ENCODE data around the gene CDS2.

Gene CDS2

GRCh38 chr20:5080384-5080877 lies 46.4 kb upstream of the CDS2 start:
- no peaks in the 10 kb centered on the region; a peak in 1 of 3 replicates for H3K36me3 ChIP-seq (ENCODE audit: control insufficient read depth in 2 of 2, insufficient read depth in 1 of 2, low read length in 2 of 2)
- TF ChIP-seq ZNF843 (tag by site-specific recombination; IDR thresholded peaks at IDR 0.05) (no peak), RBAK (tag by site-specific recombination; IDR thresholded peaks at IDR 0.05) (no peak), ZNF561 (tag by site-specific recombination; IDR thresholded peaks at IDR 0.05; ENCODE audit: borderline replicate concordance) (no peak), HOXC10 (CRISPR knock-in tag; IDR thresholded peaks at IDR 0.05) (no peak), ZNF248 (tag by site-specific recombination; IDR thresholded peaks at IDR 0.05) (no peak), SP2 (tag by site-specific recombination; IDR thresholded peaks at IDR 0.05) (no peak), ZNF610 (tag by site-specific recombination; IDR thresholded peaks at IDR 0.05; ENCODE audit: borderline replicate concordance) (no peak), ZSCAN18 (tag by site-specific recombination; IDR thresholded peaks at IDR 0.05) (no peak), ZNF112 (tag by site-specific recombination; IDR thresholded peaks at IDR 0.05) (no peak), ZEB2 (tag by site-specific recombination; IDR thresholded peaks at IDR 0.05) (no peak), ZNF394 (tag by site-specific recombination; IDR thresholded peaks at IDR 0.05; ENCODE audit: borderline replicate concordance) (no peak), ZSCAN16 (tag by site-specific recombination; IDR thresholded peaks at IDR 0.05) (no peak), ZNF548 (tag by site-specific recombination; IDR thresholded peaks at IDR 0.05) (no peak), MYNN (tag by site-specific recombination; IDR thresholded peaks at IDR 0.05; ENCODE audit: borderline replicate concordance) (no peak), ZNF121 (tag by site-specific recombination; IDR thresholded peaks at IDR 0.05) (no peak), ZBTB20 (tag by site-specific recombination; IDR thresholded peaks at IDR 0.05) (no peak), ZNF776 (tag by site-specific recombination; IDR thresholded peaks at IDR 0.05; ENCODE audit: borderline replicate concordance) (no peak), GLI2 (tag by site-specific recombination; IDR thresholded peaks at IDR 0.05; ENCODE audit: borderline replicate concordance, low read depth) (no peak)
- TF ChIP-seq, protein P1, sequence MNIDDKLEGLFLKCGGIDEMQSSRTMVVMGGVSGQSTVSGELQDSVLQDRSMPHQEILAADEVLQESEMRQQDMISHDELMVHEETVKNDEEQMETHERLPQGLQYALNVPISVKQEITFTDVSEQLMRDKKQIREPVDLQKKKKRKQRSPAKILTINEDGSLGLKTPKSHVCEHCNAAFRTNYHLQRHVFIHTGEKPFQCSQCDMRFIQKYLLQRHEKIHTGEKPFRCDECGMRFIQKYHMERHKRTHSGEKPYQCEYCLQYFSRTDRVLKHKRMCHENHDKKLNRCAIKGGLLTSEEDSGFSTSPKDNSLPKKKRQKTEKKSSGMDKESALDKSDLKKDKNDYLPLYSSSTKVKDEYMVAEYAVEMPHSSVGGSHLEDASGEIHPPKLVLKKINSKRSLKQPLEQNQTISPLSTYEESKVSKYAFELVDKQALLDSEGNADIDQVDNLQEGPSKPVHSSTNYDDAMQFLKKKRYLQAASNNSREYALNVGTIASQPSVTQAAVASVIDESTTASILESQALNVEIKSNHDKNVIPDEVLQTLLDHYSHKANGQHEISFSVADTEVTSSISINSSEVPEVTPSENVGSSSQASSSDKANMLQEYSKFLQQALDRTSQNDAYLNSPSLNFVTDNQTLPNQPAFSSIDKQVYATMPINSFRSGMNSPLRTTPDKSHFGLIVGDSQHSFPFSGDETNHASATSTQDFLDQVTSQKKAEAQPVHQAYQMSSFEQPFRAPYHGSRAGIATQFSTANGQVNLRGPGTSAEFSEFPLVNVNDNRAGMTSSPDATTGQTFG (tag by site-specific recombination; IDR thresholded peaks at IDR 0.05; ENCODE audit: borderline replicate concordance), result no peak
- peaks cover 5% of the 10 kb centered on the region; the same call in 1 of the 2 replicates for H3K4me1 ChIP-seq (ENCODE audit: control insufficient read depth, insufficient read depth, low read length)
- ChIA-PET CTCF (interaction anchor here (1.3 kb wide), 2 partner anchors 21 to 24 kb away, joined by 4 to 7 read pairs; no protein-coding TSS in a partner anchor), POLR2A (no interaction called here)
- H3K4me3 ChIP-seq (ENCODE audit: low read depth, low read length), result no peak overlapping the region
- no peak overlapping the region for H3K27ac ChIP-seq (ENCODE audit: extremely low read depth, low read depth, low read length)
- H3K9me3 ChIP-seq (ENCODE audit: control insufficient read depth, insufficient read depth, low read depth, low read length), result no peaks in the 10 kb centered on the region

DNA sequence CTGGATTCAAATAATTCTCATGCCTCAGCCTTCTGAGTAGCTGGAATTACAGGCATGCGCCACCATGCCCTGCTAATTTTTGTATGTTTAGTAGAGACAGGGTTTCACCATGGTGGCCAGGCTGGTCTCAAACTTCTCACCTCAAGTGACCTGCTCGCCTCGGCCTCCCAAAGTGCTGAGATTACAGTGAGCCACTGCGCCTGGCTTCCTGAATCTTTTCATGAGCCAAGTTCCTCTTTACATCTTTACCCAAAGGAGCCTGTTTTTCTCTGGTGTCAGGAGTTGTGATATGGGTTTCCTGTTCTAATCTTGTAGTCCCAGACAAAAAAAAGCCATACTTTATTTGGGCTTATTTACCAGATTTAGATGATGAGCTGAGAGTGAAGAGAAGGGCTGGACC lies 41.4 kb upstream of the CDS2 start:
- H3K4me3 ChIP-seq (ENCODE audit: low read depth, low read length), result no peak overlapping the region
- H3K36me3 ChIP-seq (ENCODE audit: control insufficient read depth in 2 of 2, insufficient read depth in 1 of 2, low read length in 2 of 2), result no peaks in the 10 kb centered on the region; a peak in 1 of 3 replicates
- ChIA-PET POLR2A (no interaction called here), CTCF (interaction anchor here (0.7 to 1.4 kb wide), 2 partner anchors 16 to 73 kb away, joined by 5 to 9 read pairs; no protein-coding TSS in a partner anchor)
- no peaks in the 10 kb centered on the region for H3K4me1 ChIP-seq (ENCODE audit: control insufficient read depth, insufficient read depth, low read length)
- H3K27ac ChIP-seq (ENCODE audit: extremely low read depth, low read depth, low read length), result no peak overlapping the region
- no peaks in the 10 kb centered on the region for H3K9me3 ChIP-seq (ENCODE audit: control insufficient read depth, insufficient read depth, low read depth, low read length)
- no peak for TF ChIP-seq ZNF664 (tag by site-specific recombination; IDR thresholded peaks at IDR 0.05)
- TF ChIP-seq ZBTB17 (tag by site-specific recombination; IDR thresholded peaks at IDR 0.05), result no peak
- TF ChIP-seq OSR2 (tag by site-specific recombination; IDR thresholded peaks at IDR 0.05), result no peak
- no peak for TF ChIP-seq ZFP37 (tag by site-specific recombination; IDR thresholded peaks at IDR 0.05)
- TF ChIP-seq ZNF239 (tag by site-specific recombination; IDR thresholded peaks at IDR 0.05), result no peak
- TF ChIP-seq ZNF561 (tag by site-specific recombination; IDR thresholded peaks at IDR 0.05; ENCODE audit: borderline replicate concordance), result no peak
- no peak for TF ChIP-seq ZNF354C (tag by site-specific recombination; IDR thresholded peaks at IDR 0.05; ENCODE audit: borderline replicate concordance, low read depth)
- no peak for TF ChIP-seq ZNF585B (tag by site-specific recombination; IDR thresholded peaks at IDR 0.05)
- TF ChIP-seq, protein P2, sequence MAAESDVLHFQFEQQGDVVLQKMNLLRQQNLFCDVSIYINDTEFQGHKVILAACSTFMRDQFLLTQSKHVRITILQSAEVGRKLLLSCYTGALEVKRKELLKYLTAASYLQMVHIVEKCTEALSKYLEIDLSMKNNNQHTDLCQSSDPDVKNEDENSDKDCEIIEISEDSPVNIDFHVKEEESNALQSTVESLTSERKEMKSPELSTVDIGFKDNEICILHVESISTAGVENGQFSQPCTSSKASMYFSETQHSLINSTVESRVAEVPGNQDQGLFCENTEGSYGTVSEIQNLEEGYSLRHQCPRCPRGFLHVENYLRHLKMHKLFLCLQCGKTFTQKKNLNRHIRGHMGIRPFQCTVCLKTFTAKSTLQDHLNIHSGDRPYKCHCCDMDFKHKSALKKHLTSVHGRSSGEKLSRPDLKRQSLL (tag by site-specific recombination; IDR thresholded peaks at IDR 0.05), result no peak
- TF ChIP-seq, protein P3, sequence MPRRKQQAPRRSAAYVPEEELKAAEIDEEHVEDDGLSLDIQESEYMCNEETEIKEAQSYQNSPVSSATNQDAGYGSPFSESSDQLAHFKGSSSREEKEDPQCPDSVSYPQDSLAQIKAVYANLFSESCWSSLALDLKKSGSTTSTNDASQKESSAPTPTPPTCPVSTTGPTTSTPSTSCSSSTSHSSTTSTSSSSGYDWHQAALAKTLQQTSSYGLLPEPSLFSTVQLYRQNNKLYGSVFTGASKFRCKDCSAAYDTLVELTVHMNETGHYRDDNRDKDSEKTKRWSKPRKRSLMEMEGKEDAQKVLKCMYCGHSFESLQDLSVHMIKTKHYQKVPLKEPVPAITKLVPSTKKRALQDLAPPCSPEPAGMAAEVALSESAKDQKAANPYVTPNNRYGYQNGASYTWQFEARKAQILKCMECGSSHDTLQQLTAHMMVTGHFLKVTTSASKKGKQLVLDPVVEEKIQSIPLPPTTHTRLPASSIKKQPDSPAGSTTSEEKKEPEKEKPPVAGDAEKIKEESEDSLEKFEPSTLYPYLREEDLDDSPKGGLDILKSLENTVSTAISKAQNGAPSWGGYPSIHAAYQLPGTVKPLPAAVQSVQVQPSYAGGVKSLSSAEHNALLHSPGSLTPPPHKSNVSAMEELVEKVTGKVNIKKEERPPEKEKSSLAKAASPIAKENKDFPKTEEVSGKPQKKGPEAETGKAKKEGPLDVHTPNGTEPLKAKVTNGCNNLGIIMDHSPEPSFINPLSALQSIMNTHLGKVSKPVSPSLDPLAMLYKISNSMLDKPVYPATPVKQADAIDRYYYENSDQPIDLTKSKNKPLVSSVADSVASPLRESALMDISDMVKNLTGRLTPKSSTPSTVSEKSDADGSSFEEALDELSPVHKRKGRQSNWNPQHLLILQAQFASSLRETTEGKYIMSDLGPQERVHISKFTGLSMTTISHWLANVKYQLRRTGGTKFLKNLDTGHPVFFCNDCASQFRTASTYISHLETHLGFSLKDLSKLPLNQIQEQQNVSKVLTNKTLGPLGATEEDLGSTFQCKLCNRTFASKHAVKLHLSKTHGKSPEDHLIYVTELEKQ (tag by site-specific recombination; IDR thresholded peaks at IDR 0.05; ENCODE audit: borderline replicate concordance), result no peak
- no peak for TF ChIP-seq ZNF350 (tag by site-specific recombination; IDR thresholded peaks at IDR 0.05)

Data from HEK293 (cell line).